Lung (tissue), 12 donors: ENCODE measurements around the gene CCN5. TPM values are rescaled to one million over a fixed set of nuclear protein-coding genes. Genes with fewer than 3 reads are reported as not detected.

Source experiments
- ATAC-seq: fragments of 200-7000 bp; cut with Tn5 transposase; one replicate; pipeline ENCODE4 v1.9.1; 2020; ENCODE audit warnings: moderate number of reproducible peaks; ENCODE audit not compliant: insufficient read depth, low FRiP score
- DNase-seq, 3 donors: peaks; one replicate each; pipeline ENCODE4 v3.0.0-alpha.2; 2013 to 2017
- H3K27ac ChIP-seq, 2 donors: one replicate each; pipeline ENCODE4 v1.5.1; 2013; ENCODE audit warnings: mild to moderate bottlenecking in 2 of 2, moderate library complexity in 2 of 2, control low read depth in 1 of 2, inconsistent platforms in 1 of 2, low read depth in 1 of 2, low read length in 1 of 2
- H3K27me3 ChIP-seq, 3 donors: one replicate each; pipeline ENCODE4 v1.5.1; 2013; ENCODE audit warnings: low read length in 2 of 3; ENCODE audit not compliant: control insufficient read depth in 3 of 3, insufficient read depth in 3 of 3
- H3K36me3 ChIP-seq, 4 donors: one replicate each; pipeline ENCODE4 v1.5.1; 2013; ENCODE audit warnings: low read length in 4 of 4, mild to moderate bottlenecking in 1 of 4, moderate library complexity in 1 of 4; ENCODE audit not compliant: control insufficient read depth in 4 of 4, insufficient read depth in 4 of 4
- H3K4me1 ChIP-seq, 5 donors: one replicate each; pipeline ENCODE4 v1.5.1; 2013; ENCODE audit warnings: low read length in 5 of 5, mild to moderate bottlenecking in 2 of 5, moderate library complexity in 1 of 5; ENCODE audit not compliant: control insufficient read depth in 5 of 5, insufficient read depth in 5 of 5
- H3K4me3 ChIP-seq: one replicate; pipeline ENCODE4 v1.5.1; 2013; ENCODE audit warnings: mild to moderate bottlenecking, control low read depth, moderate library complexity
- H3K9ac ChIP-seq, 2 donors: one replicate each; pipeline ENCODE4 v1.5.1; 2013; ENCODE audit warnings: low read length in 2 of 2, control low read depth in 1 of 2; ENCODE audit not compliant: insufficient read depth in 1 of 2
- H3K9me3 ChIP-seq, 4 donors: one replicate each; pipeline ENCODE4 v1.5.1; 2013; ENCODE audit warnings: low read length in 3 of 4, mild to moderate bottlenecking in 1 of 4, moderate library complexity in 1 of 4; ENCODE audit not compliant: control insufficient read depth in 4 of 4, insufficient read depth in 3 of 4
- CTCF ChIP-seq: IDR thresholded peaks from 2 replicates; pipeline ENCODE4 v1.5.1; 2012; ENCODE audit warnings: mild to moderate bottlenecking; ENCODE audit errors: control extremely low read depth, extremely low read depth
- WGBS, 2 donors: extraction: QIAGEN DNeasy Blood & Tissue Kit; methylation state at CpG; one replicate each; pipeline ENCODE4 v1.1.7; 2013; 5-methylcytosine and 5-hydroxymethylcytosine counted together
- polyA plus RNA-seq, 2 donors: library from polyadenylated mRNA; stranded (reverse); fragments of 200-250 nt; gene quantifications; one replicate each; pipeline ENCODE4 v1.2.1, GENCODE V29; 2013
- total RNA-seq, 2 donors: library from RNA; depleted of rRNA in 1 of 2; stranded (reverse); fragments of >200 nt in 1 of 2; gene quantifications; one replicate each; pipeline ENCODE4 v1.2.1, GENCODE V29; 2014 to 2021
- donor health status: control.
- donor health status: control.
- donor health status: Bipolar disorder and iron deficiency.
- donor health status: healthy.
- donor health status: DM: yes; HTN: yes; CAD: no.

CCN5 gene
- total and polyA plus RNA-seq, 4 donors = 0.23 to 92.1 (median 34.4) TPM

- H3K4me1 ChIP-seq = no peaks in the 10 kb centered on the region
- H3K4me3 ChIP-seq = no peak overlapping the region
- no peaks in the 10 kb centered on the region for H3K36me3 ChIP-seq
- ATAC-seq (no peak), DNase-seq (no peak)
- H3K9ac ChIP-seq = no peak overlapping the region
- no peak for TF ChIP-seq CTCF
- 87 to 96% methylated on average over 8 of the region's 8 CpGs for WGBS, 2 donors
- peaks cover 0 to 5% (median 0%) of the 10 kb centered on the region in 3 donors for H3K27me3 ChIP-seq
- H3K9me3 ChIP-seq = no peaks in the 10 kb centered on the region
- H3K27ac ChIP-seq = no peak overlapping the region
These were observed 56.0 kb downstream of the CCN5 start for GRCh38 chr20:44771172-44771535.

DNA sequence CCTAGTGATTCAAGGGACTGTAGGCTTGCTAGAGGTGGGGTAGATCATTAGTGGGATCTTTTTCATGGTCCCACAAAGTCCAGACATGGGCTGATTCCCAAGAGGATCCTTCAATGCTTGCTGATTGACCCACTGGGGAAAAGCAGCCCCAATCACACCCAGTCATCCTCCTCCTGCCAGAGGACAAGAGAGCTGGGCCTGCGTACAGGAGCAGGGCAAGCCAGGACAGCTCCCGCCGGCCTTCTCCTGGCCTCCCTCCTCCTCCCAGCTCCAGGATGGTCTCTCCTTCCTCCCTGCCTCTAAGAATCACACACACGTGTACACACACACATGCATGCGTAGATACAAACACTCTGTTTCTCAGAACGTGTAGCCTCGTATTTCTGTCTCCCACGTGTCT, 57.5 kb downstream of the CCN5 start:
- Histone ChIP-seq H3K4me1 (no peaks in the 10 kb centered on the region), H3K27me3 (peaks cover 0 to 5% (median 0%) of the 10 kb centered on the region in 3 donors), H3K27ac (no peak overlapping the region), H3K36me3 (no peaks in the 10 kb centered on the region), H3K9ac (no peak overlapping the region), H3K4me3 (no peak overlapping the region), H3K9me3 (no peaks in the 10 kb centered on the region)
- TF ChIP-seq CTCF = no peak
- no peak for DNase-seq
- ATAC-seq = no peak
- 69 to 80% methylated on average over 8 of the region's 8 CpGs for WGBS, 2 donors

GRCh38 chr20:44773070-44773829, 58.1 kb downstream of the CCN5 start:
- Histone ChIP-seq H3K4me1 (no peaks in the 10 kb centered on the region), H3K9me3 (no peaks in the 10 kb centered on the region), H3K9ac (no peak overlapping the region), H3K27ac (no peak overlapping the region), H3K4me3 (no peak overlapping the region), H3K27me3 (peaks cover 0 to 5% (median 0%) of the 10 kb centered on the region in 3 donors), H3K36me3 (no peaks in the 10 kb centered on the region)
- WGBS, 2 donors = 55 to 65% methylated on average over 9 to 10 of the region's 10 CpGs
- ATAC-seq = no peak
- DNase-seq = no peak
- TF ChIP-seq CTCF = no peak

GRCh38 chr20:44776980-44777379, 61.8 kb downstream of the CCN5 start:
- no peak overlapping the region for H3K27ac ChIP-seq
- H3K4me1 ChIP-seq = no peaks in the 10 kb centered on the region
- no peak for TF ChIP-seq CTCF
- WGBS, 2 donors = 21% methylated on average over 7 of the region's 7 CpGs
- H3K27me3 ChIP-seq = peaks cover 0 to 3% (median 0%) of the 10 kb centered on the region in 3 donors
- H3K36me3 ChIP-seq = no peaks in the 10 kb centered on the region
- ATAC-seq = no peak
- no peak overlapping the region for H3K9ac ChIP-seq
- no peak overlapping the region for H3K4me3 ChIP-seq
- H3K9me3 ChIP-seq = no peaks in the 10 kb centered on the region
- peak in 2 of 3 donors; percentile 32 to 53 for DNase-seq
